GM18951 (cell line): ENCODE data around the gene HADHA.

ENCODE experiments used
- POLR2A ChIP-seq: IDR thresholded peaks from 4 replicates; pipeline ENCODE4 v1.6.1; 2011; ENCODE audit warnings: mild to moderate bottlenecking; ENCODE audit not compliant: insufficient read length, insufficient read depth; ENCODE audit errors: extremely low read depth
- in situ Hi-C: fragments of 300-500 bp; cut with MboI; formaldehyde crosslinking; loops from one replicate; pipeline ENCODE4 v1.12.0; 2022; ENCODE audit warnings: low sequenced_read_pairs, mixed read lengths, inconsistent platforms; ENCODE audit not compliant: unreplicated experiment

Gene HADHA

DNA sequence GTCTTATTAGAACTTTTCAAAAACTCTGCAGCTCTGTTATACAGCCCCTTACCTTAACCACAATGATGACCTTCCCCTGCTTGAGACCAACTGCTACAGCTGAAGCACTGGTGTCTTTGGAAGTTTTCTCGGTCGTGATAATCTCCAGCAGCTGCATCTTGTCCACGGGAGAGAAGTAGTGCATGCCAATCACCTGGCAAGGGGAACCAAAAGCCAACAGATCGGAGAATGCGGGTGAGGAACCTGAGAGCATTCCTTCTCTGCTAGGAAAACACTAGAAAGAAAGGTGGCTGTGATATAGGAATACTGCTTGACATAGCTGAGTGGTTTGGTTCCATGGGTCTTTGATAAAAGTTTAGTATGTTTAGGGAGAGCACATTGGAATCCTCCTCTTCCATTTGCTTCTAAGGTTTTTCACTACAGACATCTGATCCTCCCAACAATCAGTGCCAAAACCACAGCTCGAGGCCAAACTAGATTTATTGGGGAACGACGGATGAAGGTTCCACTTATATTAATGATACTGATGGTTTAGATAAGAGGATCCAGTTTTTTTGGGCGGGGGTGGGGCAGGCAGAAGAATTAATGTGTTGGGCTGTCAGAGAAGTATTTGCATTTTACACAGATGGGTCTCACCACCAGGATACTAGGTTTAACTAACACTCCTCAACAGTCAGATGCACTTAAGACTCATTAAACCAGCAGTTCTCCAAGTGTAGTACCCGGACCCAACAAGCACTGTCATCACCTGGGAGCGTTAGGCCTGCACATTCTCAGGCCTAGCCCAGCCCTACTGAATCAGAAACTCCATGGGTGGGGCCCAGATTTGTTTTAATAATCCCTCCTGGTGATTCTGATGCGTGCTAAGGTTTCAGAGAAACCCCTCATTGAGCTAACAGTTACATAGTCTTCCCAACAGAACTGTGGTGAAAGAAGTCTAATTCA is 49.1 kb downstream of the HADHA start:
- no peak for TF ChIP-seq POLR2A
- in situ Hi-C loops = no loop called here

DNA sequence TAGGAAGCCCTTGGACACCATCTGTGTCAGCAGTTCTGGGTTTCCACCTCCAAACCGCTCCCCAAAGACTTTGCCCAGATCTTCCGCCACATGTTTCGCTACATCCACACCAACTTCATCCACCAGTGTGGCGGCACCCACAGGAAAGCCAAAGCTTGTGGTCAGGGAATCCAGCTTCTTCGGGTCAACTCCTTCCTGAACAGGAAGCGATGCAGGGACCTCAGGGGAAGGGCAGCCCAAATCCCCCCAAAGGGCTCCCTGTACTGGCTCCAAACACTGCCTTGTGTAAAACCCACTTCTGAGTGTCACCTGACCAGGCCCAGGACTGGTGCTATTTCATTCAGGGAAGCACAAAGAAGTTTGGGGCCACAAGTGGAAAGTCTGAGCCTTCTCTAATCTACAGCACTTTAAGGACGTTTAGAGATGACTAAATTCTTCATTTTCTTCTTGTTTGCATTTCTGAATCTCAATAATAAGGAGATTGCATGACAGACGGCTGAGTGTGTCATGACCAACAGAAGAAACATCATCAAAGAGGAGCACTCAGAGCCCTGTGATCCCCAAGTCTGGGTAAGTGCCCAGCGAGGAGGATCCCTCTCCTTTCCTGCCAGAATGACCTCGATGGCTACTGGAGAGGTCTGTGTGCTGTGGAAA is 50.7 kb downstream of the HADHA start:
- TF ChIP-seq POLR2A = no peak
- in situ Hi-C loops = no loop called here

DNA sequence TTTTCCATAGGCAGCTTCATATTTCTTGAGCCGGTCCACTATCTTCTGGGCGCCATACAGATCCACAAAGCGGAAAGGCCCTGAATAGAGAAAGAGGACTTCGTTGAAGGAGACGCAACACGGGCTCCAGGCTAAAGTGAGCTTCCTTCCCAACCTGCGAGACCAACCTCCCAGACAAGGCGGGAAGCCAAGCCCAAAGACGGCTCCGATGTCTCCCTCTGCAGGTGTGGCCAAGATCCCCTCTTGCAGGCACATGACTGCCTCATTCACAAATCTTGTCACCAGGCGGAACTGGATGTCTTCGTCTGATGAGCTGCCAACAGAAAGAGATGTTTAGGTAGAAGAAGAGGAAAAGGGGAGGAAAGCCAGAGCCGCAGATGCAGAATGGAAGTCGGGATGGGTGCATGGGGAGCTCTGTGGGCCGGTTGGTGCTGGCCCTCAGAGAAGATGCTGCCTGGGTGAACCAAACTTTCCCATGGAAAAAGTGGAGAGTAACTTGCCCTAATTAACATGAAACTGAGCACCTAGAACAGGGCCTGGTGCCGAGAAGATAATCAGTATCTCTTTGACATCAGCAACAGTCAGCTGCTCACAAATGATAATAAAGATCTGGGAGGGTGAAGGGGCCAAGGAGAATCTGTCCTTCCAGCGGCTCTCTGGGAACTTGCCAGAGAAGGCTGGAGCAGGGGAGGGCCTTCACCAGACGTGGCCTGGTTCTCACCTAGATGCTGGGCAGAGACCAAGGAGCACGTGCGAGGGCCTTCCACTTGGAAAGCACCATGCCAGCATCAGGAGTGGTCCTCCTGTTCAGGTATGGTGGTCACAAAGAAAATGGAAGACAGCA is 52.9 kb downstream of the HADHA start:
- in situ Hi-C loops = no loop called here
- TF ChIP-seq POLR2A = no peak

DNA sequence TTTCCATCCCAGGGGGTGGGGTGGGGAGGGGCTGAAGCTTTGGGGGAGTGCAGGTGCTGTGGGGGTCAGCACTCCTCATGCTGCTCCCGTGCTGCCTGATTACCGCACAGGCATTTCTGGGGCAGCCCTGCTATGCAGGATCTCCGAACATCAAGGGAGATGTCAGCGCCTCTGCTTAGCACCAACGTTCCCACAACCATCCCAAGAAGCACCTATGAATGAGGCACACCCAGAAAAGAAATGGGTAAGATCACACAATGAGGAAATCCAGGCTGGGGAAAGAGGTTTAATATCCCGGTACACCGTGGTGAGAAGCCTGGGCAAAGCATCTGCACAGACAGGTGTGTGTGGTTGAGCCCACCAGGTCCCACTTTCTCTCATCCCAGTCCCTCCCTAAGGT is 54.1 kb downstream of the HADHA start:
- in situ Hi-C loops = no loop called here
- TF ChIP-seq POLR2A = no peak

DNA sequence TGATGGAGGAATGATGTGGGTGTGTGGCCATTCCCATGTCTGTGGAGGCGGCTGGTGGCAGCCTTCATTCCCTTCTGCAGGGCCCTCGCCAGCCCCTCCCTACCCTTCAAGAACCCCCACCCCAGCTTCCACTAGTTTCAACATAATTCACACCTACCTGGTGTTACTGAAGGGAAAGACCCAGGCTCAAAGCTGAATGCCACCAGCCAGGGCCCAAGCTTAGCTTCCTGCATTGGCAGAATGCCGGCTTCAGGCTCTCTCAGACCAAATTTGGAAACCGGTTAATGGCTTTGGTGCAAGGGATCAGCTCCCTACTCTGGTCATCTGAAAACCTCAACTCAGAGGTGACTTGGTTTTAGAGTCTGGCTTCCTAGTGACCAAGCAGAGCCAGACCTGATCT is 54.7 kb downstream of the HADHA start:
- TF ChIP-seq POLR2A = peak; percentile 20
- in situ Hi-C loops = no loop called here

DNA sequence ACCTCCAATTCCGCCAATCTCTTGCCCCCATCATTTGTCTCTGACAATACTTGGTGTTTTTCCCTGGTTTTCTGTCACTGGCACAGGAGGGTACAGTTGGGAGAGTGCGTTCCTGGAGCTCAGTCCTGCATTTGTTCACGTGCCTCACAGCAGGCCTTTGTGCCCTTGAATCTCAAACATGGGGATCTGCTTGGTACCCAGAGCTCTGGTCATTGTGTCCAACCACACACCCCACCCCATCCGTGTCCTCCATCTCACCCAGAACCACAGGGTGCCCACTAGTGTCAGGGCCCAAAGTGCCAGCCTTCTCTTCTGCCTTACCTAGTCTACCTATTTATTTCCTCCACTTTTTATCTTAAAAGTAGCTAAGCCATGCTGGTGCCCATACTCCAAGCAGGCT is 55.3 kb downstream of the HADHA start:
- TF ChIP-seq POLR2A = no peak
- in situ Hi-C loops = no loop called here

DNA sequence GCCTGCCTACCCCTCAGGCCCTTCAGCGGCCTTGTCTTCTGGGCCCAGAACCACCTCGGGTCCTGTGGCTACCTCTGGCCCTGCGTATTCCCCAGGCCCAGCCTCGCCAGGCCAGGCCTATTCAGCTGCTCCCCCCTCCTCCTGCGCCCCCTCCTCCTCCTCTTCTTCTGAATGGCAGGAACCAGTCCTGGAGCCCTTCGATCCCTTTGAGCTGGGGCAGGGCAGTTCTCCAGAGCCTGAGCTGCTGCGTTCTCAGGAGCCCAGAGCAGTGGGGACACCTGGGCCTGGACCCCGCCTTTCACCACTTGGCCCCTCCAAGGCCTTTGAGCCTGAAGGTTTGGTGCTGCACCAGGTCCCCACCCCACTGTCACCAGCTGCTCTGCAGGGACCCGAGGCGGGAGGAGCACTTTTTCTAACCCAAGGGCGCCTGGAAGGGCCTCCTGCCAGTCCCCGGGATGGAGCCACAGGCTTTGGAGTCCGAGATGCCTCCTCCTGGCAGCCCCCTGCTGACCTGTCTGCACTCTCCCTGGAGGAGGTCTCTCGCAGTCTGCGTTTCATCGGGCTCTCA is 56.8 kb downstream of the HADHA start:
- in situ Hi-C loops = no loop called here
- TF ChIP-seq POLR2A = no peak

DNA sequence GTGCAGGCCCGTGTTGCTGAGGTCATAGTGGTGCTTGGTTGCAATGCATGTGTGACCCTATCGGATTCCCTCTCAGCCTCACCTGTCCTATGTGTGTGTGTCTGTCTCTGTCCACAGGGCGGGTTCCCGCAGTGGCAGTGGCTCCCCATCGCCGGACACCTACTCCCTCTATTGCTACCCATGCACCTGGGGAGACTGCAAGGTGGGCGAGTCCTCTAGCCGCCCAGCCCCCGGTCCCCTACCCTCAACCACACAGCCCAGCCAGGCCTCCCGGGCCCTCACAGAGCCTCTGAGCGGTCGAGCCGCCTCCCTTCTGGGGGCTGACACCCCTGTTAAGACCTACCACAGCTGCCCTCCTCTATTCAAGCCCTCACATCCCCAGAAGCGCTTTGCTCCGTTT is 57.3 kb downstream of the HADHA start:
- in situ Hi-C loops = no loop called here
- TF ChIP-seq POLR2A = no peak

DNA sequence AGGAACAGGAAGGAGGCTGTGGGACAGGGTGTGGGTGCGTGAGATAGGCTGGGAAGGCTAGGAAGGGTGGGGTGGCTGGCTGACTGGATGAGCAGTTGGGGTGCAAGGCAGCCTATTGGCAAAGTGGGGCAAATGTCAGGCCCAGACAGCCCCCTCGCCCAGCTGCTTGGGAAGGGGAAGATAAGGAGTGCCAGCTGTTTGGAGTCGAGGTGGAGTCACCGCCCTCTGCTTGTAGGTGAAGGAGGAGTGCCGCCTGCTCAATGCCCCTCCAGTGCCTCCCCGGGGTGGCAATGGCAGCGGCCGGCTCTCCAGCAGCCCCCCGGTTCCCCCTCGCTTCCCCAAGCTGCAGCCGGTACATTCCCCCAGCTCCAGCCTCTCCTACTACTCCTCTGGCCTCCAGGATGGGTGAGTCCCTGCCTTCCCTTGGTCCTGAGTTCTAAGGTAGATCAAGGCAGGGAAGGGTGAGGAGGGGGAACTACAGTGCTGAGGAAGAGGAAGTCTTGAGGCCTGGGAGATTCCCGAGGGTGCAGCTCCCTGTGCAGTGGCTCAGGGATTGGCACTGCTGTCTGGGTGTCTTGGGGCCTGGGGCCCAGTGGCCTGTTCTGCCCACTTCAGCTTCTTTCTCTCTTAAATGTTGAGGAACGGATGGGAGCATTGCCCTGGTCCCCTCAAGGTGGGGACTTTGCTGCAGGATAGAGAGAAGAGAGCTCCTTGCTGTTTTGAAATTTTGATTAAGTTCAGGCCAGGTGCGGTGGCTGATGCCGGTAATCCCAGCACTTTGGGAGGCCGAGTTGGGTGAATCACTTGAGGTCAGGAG is 58.3 kb downstream of the HADHA start:
- in situ Hi-C loops = no loop called here
- TF ChIP-seq POLR2A = no peak

DNA sequence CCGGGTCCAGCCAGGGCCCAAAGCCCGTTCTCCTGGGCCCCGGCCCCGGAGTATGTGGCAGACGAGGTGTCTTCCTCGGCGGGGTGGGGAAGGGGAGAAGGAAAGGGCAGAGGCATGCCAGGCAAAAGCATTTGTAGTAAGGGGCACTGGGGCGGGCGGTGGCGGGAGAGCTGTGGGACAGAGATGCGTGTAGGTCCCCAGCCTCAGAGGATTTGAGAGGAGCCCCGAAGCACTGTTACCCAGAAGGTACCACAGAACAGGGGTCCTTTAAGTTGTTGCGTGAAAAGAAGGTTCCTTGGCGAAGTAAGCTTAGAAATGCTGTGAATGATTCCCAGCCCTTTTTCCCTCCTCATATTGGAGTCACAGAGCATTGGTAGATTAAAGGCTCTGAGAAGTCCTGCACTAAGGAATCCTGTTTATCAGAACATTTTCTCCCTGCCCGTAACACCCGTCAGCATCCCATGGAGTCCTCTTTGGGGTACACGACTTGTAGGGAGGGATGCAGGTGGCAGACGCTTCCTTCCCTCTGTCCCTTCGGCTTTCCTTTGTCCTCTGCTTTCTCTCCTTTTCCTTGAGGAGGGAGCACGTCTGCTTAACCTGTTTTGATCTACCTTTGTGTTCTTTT is 59.0 kb downstream of the HADHA start:
- in situ Hi-C loops = no loop called here

DNA sequence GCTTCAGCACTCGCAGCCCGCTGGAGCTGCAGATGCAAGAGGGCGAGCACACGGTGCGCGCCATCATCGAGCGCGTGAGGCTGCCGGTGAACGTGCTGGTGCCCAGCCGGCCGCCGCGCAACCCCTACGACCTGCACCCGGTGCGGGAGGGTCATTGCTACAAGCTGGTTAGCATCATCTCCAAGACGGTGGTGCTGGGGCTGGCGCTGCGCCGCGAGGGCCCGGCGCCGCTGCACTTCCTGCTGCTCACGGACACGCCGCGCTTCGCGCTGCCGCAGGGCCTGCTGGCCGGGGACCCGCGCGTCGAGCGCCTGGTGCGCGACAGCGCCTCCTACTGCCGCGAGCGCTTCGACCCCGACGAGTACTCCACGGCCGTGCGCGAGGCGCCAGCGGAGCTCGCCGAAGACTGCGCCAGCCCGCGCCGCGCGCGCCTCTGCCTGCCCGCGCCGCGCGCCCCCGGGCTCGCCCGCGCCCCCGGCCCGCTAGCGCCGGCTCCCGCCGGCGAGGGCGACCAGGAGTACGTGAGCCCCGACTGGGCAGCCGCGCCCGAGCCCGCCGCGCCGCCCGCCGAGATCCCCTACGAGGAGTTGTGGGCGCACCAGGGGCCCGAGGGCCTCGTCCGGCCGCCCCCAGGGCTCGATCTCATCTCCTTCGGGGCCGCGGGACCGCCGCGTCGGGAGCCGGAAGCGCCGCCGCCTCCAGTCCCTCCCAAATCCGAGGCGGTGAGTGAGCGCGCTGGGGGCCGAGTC is 59.7 kb downstream of the HADHA start:
- peak; percentile 32 for TF ChIP-seq POLR2A
- in situ Hi-C loops = no loop called here

More for the DNA sequence above, 59.0 kb downstream of the HADHA start:
- no peak for TF ChIP-seq POLR2A
